Measurements from ENCODE around the gene ENTPD2. TPM values are rescaled to one million over a fixed set of nuclear protein-coding genes. Genes with fewer than 3 reads are reported as not detected.
A peak's percentile ranks its signal among the peaks of the same experiment; 100 is the strongest.

Gene ENTPD2
- total RNA-seq, 1 experiment from 2014 or later, result 8.3 TPM

GRCh38 chr9:137013571-137013940, 40.3 kb downstream of the ENTPD2 start (continued):
- no peak for TF ChIP-seq ZNF232 (CRISPR knock-in tag; IDR thresholded peaks at IDR 0.05)
- TF ChIP-seq ZNF263 (CRISPR knock-in tag; IDR thresholded peaks at IDR 0.05; ENCODE audit: low read depth), result no peak
- TF ChIP-seq SOX15 (CRISPR knock-in tag; IDR thresholded peaks at IDR 0.05), result no peak
- no peak for TF ChIP-seq MLX (CRISPR knock-in tag; IDR thresholded peaks at IDR 0.05)

GRCh38 chr9:137012694-137013570, 40.9 kb downstream of the ENTPD2 start:
- CTCF ChIA-PET, result interaction anchor here (0.5 to 3.3 kb wide), 3 partner anchors 22 to 120 kb away, joined by 3 to 14 read pairs (median 4); no protein-coding TSS in a partner anchor
- no peaks in the 10 kb centered on the region for H3K4me1 Mint-ChIP-seq
- peaks cover 9% of the 10 kb centered on the region for H3K36me3 Mint-ChIP-seq
- H3K9me3 Mint-ChIP-seq, result no peaks in the 10 kb centered on the region
- H3K27ac Mint-ChIP-seq, result no peak overlapping the region
- POLR2A ChIA-PET, result interaction anchor here (0.6 kb wide), 1 partner anchor 361 kb away, joined by 3 read pairs; no protein-coding TSS in a partner anchor
- DNase-seq (ENCODE audit: low spot score) (peak; percentile 70), ATAC-seq (peak; percentile 65)
- H3K27me3 Mint-ChIP-seq (ENCODE audit: low read depth), result no peaks in the 10 kb centered on the region
- TF ChIP-seq ZNF512 (CRISPR knock-in tag; IDR thresholded peaks at IDR 0.05; ENCODE audit: borderline replicate concordance) (no peak), EMX1 (CRISPR knock-in tag; IDR thresholded peaks at IDR 0.05) (no peak), ZNF317 (CRISPR knock-in tag; IDR thresholded peaks at IDR 0.05; ENCODE audit: borderline replicate concordance, low read depth) (no peak), GABPB1 (CRISPR knock-in tag; IDR thresholded peaks at IDR 0.05) (no peak), TCF7 (CRISPR knock-in tag; IDR thresholded peaks at IDR 0.05; ENCODE audit: low read depth) (no peak), PREB (CRISPR knock-in tag; IDR thresholded peaks at IDR 0.05; ENCODE audit: borderline replicate concordance) (no peak), ETV6 (CRISPR knock-in tag; IDR thresholded peaks at IDR 0.05) (no peak)
- H3K4me3 Mint-ChIP-seq, result no peak overlapping the region

- CTCF ChIA-PET, result interaction anchor here (0.5 to 3.3 kb wide), 5 partner anchors 15 to 34 kb away, joined by 3 to 14 read pairs (median 7); partner anchors contain the start of genes ABCA2 and CLIC3
Observed at GRCh38 chr9:137011907-137012675, 41.8 kb downstream of the ENTPD2 start.

More at GRCh38 chr9:137011907-137012675, 41.8 kb downstream of the ENTPD2 start:
- Mint-ChIP-seq H3K9me3 (no peaks in the 10 kb centered on the region), H3K4me1 (no peaks in the 10 kb centered on the region), H3K27ac (no peak overlapping the region), H3K4me3 (no peak overlapping the region), H3K36me3 (peaks cover 8% of the 10 kb centered on the region), H3K27me3 (ENCODE audit: low read depth) (no peaks in the 10 kb centered on the region)
- POLR2A ChIA-PET, result interaction anchor here (0.6 kb wide), 1 partner anchor 360 kb away, joined by 3 read pairs; no protein-coding TSS in a partner anchor
- DNase-seq (ENCODE audit: low spot score) (no peak), ATAC-seq (no peak)
- TF ChIP-seq USF2 (CRISPR knock-in tag; IDR thresholded peaks at IDR 0.05) (no peak), ZNF263 (CRISPR knock-in tag; IDR thresholded peaks at IDR 0.05; ENCODE audit: low read depth) (no peak), SP1 (CRISPR knock-in tag; conservative IDR thresholded peaks at IDR 0.05) (no peak), TP53 (CRISPR knock-in tag; IDR thresholded peaks at IDR 0.05) (no peak), MAX (CRISPR knock-in tag; IDR thresholded peaks at IDR 0.05) (no peak), ATF2 (CRISPR knock-in tag; IDR thresholded peaks at IDR 0.05; ENCODE audit: borderline replicate concordance, low read depth) (no peak), GRHL2 (CRISPR knock-in tag; IDR thresholded peaks at IDR 0.05; ENCODE audit: insufficient replicate concordance, severe bottlenecking) (no peak), RELA (CRISPR knock-in tag; IDR thresholded peaks at IDR 0.05; ENCODE audit: borderline replicate concordance) (no peak), SMAD4 (CRISPR knock-in tag; IDR thresholded peaks at IDR 0.05) (no peak), CBFB (CRISPR knock-in tag; IDR thresholded peaks at IDR 0.05; ENCODE audit: low read depth) (no peak)
